Immature natural killer cell (primary cell): ENCODE data around the gene MYL12A. TPM values are rescaled to one million over a fixed set of nuclear protein-coding genes. Genes with fewer than 3 reads are reported as not detected.
"Not testable (repeated sequence)": the region's sequence is repeated elsewhere in the genome, so short reads cannot be mapped to it uniquely, and the experiment has no call there.

Source experiments
- DNase-seq, 3 donors: peaks; one replicate each; pipeline ENCODE4 v3.0.0; 2022; ENCODE audit warnings: mixed read lengths in 1 of 3
- H3K27ac Mint-ChIP-seq, 6 donors: one replicate each; pipeline ENCODE4 v1.8.0; 2020; ENCODE audit warnings: mixed read lengths in 6 of 6, mild to moderate bottlenecking in 5 of 6, inconsistent platforms in 4 of 6, moderate library complexity in 3 of 6
- H3K27me3 Mint-ChIP-seq, 3 donors: one replicate each; pipeline ENCODE4 v1.8.0; 2020 to 2021; ENCODE audit warnings: low read depth in 3 of 3, mild to moderate bottlenecking in 3 of 3, mixed read lengths in 3 of 3, moderate library complexity in 3 of 3, inconsistent platforms in 1 of 3
- H3K36me3 Mint-ChIP-seq, 3 donors: one replicate each; pipeline ENCODE4 v1.8.0; 2020; ENCODE audit warnings: mixed read lengths in 3 of 3, inconsistent platforms in 2 of 3, mild to moderate bottlenecking in 2 of 3
- H3K4me1 Mint-ChIP-seq, 2 donors: one replicate each; pipeline ENCODE4 v1.8.0; 2020; ENCODE audit warnings: inconsistent platforms in 2 of 2, mild to moderate bottlenecking in 2 of 2, mixed read lengths in 2 of 2, moderate library complexity in 1 of 2
- H3K4me3 Mint-ChIP-seq, 5 donors: one replicate each; pipeline ENCODE4 v1.8.0; 2020; ENCODE audit warnings: mild to moderate bottlenecking in 5 of 5, mixed read lengths in 5 of 5, inconsistent platforms in 3 of 5, moderate library complexity in 3 of 5
- H3K9me3 Mint-ChIP-seq, 6 donors: one replicate each; pipeline ENCODE4 v1.8.0; 2020; ENCODE audit warnings: mild to moderate bottlenecking in 6 of 6, mixed read lengths in 6 of 6, inconsistent platforms in 4 of 6, moderate library complexity in 3 of 6
- polyA plus RNA-seq, 3 donors: library from polyadenylated mRNA; unstranded; fragments of 300-500 nt; fragmentation: Illumina TruSeq; gene quantifications; one replicate each; pipeline ENCODE4 v1.2.3, GENCODE V29; 2021

The MYL12A gene
- polyA plus RNA-seq, 3 donors from 2014 or later: 2,810 to 4,711 (median 3,144) TPM

DNA sequence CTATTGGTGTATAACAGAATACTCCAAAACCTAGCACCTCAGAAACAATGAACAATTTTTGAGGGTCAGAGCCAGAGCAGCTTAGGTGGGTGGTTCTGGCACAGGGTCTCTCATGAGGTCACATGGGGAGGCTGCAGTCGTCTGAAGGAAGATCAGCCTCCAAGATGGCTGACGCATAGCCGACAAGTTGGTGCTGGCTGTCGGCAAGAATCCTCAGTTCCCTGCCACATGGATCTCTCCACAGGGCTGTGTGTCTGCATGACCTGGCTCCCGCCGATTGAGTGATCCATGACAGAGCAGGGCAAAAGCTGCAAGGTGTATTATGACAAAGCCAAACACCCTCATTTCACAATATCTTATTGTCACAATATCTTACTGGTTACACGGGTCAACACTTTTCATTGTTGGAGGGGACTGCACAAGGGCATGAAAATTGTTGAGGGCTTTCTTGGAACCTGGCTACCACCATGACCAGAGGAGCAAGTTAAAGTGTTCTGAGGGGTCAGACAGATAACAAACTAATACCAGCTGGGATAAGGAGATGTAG, 18.5 kb downstream of the MYL12A start:
- Mint-ChIP-seq H3K36me3 (no peaks in the 10 kb centered on the region), H3K4me1 (peaks cover 86 to 90% of the 10 kb centered on the region in 2 donors), H3K27ac (peak overlapping the region; percentile 71 to 99 (median 82)), H3K9me3 (no peaks in the 10 kb centered on the region), H3K27me3 (peaks cover 11 to 17% (median 13%) of the 10 kb centered on the region in 3 donors), H3K4me3 (peak overlapping the region; percentile 16 to 61 (median 51))
- DNase-seq: no peak

DNA sequence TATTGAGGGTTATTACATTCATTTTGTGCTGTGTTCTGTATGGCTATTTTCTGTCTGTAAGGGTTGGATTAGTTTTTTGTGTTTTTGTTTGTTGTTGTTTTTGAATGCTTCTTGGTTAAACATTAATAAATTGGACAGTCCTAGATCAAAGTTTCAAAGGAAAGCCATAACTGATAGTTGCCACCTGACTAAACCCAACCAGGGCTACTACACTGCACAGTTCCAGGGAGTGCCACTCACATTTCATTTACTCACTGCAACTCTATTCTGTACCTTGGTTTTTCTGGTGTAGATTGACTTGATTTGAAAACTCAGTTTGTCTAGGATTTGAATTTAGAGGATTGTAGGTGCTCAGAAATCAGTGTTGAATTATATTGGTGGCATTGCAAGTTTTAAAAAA, 20.7 kb downstream of the MYL12A start:
- Mint-ChIP-seq H3K27ac (peak overlapping the region; percentile 61 to 89 (median 66)), H3K4me3 (peak overlapping the region; percentile 16 to 53 (median 47)), H3K27me3 (peaks cover 0 to 1% (median 0%) of the 10 kb centered on the region in 3 donors), H3K9me3 (no peaks in the 10 kb centered on the region), H3K36me3 (no peaks in the 10 kb centered on the region), H3K4me1 (peaks cover 90 to 100% of the 10 kb centered on the region in 2 donors)
- no peak for DNase-seq

DNA sequence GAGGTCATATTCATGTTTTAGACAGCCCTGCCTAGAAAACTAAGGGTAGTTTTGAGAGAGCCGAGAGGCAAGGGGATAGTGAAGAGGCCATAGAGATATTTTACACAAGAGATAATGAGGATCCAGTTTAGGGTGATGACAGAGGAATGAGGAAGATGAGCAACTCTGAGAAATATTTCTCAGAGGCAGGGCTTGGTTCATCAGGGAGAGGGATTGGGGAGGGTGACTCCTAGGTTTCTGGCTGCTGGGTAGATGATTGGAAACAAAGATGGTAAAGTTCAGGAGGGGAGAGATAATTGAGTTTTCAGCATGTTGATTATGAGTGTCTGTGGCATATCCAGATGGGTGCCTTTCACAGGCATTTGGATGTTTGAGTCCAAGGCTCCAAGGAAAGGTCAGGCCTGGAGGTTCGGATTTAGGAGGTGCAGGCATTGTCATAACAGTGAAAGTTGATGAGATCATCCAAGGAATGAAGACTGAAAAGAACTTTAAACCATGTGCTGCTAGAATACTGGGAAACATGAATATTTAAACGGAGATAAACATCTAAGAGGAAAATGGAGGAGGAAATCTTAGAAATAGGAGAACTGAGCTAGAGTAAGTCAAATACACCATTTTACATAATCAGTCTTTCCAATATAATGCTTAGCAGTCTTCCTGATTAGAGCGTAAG, 21.8 kb downstream of the MYL12A start:
- DNase-seq: no peak
- H3K27ac Mint-ChIP-seq: peak overlapping the region; percentile 62 to 89 (median 66)
- peaks cover 0 to 1% (median 0%) of the 10 kb centered on the region in 3 donors for H3K27me3 Mint-ChIP-seq
- peaks cover 81 to 92% of the 10 kb centered on the region in 2 donors for H3K4me1 Mint-ChIP-seq
- peak overlapping the region in 4 of 5 donors; percentile 26 to 53 (median 42) for H3K4me3 Mint-ChIP-seq
- H3K36me3 Mint-ChIP-seq: peaks cover 0 to 7% (median 0%) of the 10 kb centered on the region in 3 donors
- H3K9me3 Mint-ChIP-seq: no peaks in the 10 kb centered on the region

DNA sequence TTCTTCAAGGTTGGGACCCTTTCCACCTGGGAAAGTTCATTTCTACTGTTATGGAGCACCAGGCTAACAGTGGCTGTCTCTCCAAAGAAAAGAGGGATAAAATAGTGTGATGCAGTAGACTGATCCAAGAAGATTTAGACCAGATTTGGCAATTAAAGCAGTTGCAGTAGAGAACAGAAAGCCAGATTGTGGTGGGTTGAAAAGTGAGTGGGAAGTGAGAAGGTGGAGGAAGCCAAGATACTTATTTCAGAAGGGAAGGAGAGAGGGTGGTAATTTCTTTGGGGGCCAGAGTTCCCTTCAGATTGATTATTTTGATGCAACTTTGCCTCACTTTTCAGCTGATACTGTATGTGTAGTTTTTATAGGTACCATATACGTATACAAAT, 22.3 kb downstream of the MYL12A start:
- H3K9me3 Mint-ChIP-seq: no peaks in the 10 kb centered on the region
- no peak for DNase-seq
- H3K27me3 Mint-ChIP-seq: peaks cover 0 to 1% (median 0%) of the 10 kb centered on the region in 3 donors
- H3K27ac Mint-ChIP-seq: peak overlapping the region; percentile 62 to 89 (median 66)
- H3K4me1 Mint-ChIP-seq: peaks cover 76 to 88% of the 10 kb centered on the region in 2 donors
- peaks cover 0 to 9% (median 0%) of the 10 kb centered on the region in 3 donors for H3K36me3 Mint-ChIP-seq
- peak overlapping the region in 4 of 5 donors; percentile 8 to 47 (median 22) for H3K4me3 Mint-ChIP-seq

DNA sequence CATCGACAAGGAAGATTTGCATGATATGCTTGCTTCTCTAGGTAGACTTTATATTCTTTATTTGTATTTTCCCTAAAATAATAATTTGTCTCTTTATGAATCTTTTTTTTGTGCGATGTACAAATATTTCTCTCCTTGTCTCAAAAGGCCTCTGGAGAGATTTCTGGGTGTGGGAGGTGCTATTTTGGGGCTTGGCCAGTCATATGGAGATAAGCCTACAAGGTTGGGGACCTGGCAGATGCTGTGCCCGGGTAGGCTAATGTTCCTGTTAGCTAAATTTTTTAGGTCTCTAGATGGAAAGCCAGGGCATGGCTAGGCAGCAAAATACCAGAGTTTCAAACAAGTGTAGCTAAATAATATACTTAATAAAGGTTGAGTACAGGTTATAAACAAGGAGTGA, 25.4 kb downstream of the MYL12A start:
- Mint-ChIP-seq H3K4me3 (no peak overlapping the region), H3K36me3 (peaks cover 6 to 19% (median 9%) of the 10 kb centered on the region in 3 donors), H3K9me3 (no peaks in the 10 kb centered on the region), H3K4me1 (peaks cover 51 to 60% of the 10 kb centered on the region in 2 donors), H3K27me3 (no peaks in the 10 kb centered on the region), H3K27ac (peak overlapping the region; percentile 41 to 68 (median 64))
- no peak for DNase-seq

DNA sequence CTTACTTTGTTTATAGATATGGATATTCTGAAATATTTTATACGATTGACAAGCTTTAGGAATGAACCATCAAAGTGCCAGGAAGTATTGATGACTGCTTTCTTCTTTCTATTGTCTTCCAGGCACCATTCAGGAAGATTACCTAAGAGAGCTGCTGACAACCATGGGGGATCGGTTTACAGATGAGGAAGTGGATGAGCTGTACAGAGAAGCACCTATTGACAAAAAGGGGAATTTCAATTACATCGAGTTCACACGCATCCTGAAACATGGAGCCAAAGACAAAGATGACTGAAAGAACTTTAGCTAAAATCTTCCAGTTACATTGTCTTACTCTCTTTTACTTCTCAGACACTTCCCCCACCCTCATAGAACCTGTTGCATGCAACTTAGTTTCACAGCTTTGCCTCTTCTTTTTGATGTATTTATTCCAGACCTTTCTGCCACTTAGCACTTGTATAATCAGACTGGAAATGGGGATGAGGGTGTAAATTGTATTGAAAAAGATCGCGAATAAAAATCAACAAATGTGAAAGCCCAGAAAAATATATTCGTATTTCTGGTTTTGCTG, 30.1 kb downstream of the MYL12A start:
- H3K4me3 Mint-ChIP-seq, DNase-seq, H3K9me3 Mint-ChIP-seq, H3K27me3 Mint-ChIP-seq: not testable (repeated sequence)
- Mint-ChIP-seq H3K4me1 (peaks cover 12 to 18% of the 10 kb centered on the region in 2 donors), H3K27ac (peak overlapping the region in 3 of 6 donors; percentile 7 to 74 (median 49)), H3K36me3 (peaks cover 6 to 22% (median 9%) of the 10 kb centered on the region in 3 donors)

DNA sequence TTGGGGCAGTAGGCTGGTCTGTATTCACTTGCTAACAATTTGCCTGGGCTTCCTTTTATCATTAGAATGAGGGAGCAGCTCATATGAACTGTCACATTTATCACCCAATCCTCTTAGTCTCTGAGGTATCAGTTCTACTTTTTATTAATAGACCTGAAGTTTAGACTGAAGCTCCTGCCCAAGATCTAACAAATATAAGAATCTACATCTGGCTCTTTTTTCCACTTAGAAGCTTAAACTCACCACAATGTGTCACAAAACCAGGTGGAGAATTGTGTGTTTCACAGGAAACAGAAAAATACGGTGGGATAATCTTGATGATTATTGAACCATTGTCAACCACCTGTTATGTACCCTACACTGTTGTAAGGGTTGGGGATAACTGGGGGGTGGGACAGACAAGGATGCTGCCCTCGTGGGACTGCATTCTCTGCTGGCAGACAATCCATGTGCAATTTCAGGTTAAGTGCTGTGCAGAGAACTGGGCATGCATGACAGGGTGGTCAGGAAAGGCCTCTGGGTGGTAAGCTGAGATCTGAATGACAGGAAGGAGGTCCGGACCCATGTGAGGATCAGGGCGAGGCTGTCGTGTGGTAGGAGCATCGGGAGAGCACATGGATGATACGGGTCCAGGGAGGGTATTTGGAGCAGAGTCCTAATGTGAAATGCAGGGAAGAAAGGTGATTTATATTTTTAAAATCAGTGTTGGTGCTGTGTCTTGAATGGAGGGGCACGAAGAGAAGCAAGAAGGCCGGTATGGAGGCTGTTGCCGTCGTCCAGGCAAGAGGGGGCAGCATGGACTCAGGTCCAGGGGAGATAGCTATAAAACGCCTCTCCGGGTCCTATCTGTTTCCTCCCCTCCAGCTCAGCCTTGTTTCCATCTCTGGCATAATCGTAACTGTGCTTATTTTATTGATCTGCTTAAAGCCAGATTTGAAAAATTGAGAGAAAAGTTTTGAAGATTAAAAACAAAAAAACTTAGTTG, 31.9 kb downstream of the MYL12A start:
- Mint-ChIP-seq H3K36me3 (peaks cover 6 to 14% (median 9%) of the 10 kb centered on the region in 3 donors), H3K27me3 (peaks cover 0 to 2% (median 2%) of the 10 kb centered on the region in 3 donors), H3K4me3 (no peak overlapping the region), H3K9me3 (no peaks in the 10 kb centered on the region), H3K4me1 (peaks cover 7 to 10% of the 10 kb centered on the region in 2 donors), H3K27ac (peak overlapping the region in 5 of 6 donors; percentile 37 to 85 (median 68))
- no peak for DNase-seq

DNA sequence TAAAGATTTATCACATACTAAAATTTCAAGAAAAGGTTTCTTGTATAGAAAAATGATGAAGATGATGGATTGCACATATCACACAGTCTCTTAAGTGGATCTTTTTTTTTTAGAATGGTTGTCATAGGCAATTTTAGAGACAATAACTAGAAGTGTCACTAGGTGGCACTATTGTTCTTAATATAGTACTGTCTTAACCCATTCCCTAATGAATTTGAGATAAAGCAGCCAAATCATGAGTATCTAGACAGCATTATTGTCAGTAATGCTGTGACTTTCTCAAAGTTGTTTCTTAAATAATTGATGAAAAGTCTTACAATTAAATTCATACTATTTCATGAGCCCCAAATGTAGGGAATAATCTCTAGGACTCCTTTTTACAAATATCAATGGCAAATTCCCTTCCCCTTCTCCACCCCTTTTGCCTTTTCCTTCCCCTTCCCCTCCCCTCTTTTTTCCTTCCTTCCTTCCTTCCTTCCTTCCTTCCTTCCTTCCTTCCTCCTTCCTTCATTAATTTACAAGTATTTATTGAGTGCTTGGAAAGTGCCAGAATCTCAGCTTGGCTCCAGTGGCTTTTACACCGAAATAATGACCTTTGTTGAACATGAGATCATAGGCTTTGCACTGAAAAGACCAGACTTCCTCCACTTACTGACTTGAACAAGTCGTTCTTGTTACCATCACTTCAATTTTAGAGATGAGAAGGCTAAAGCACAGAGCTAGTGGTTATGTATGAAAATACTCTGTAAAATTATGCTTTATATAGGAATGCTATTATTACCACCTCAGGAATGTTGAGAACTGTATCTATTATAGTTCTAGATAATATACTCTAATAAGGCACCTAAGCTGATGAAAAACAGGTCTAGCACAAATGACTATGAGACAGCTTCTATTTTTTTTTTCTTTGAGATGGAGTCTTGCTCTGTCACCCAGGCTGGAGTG, 34.1 kb downstream of the MYL12A start:
- H3K27ac Mint-ChIP-seq: no peak overlapping the region
- peaks cover 0 to 2% (median 2%) of the 10 kb centered on the region in 3 donors for H3K27me3 Mint-ChIP-seq
- no peaks in the 10 kb centered on the region for H3K9me3 Mint-ChIP-seq
- H3K4me3 Mint-ChIP-seq: no peak overlapping the region
- peaks cover 5% of the 10 kb centered on the region in 2 donors for H3K4me1 Mint-ChIP-seq
- peak; percentile 60 to 70 (median 70) for DNase-seq
- peaks cover 6 to 10% (median 9%) of the 10 kb centered on the region in 3 donors for H3K36me3 Mint-ChIP-seq

DNA sequence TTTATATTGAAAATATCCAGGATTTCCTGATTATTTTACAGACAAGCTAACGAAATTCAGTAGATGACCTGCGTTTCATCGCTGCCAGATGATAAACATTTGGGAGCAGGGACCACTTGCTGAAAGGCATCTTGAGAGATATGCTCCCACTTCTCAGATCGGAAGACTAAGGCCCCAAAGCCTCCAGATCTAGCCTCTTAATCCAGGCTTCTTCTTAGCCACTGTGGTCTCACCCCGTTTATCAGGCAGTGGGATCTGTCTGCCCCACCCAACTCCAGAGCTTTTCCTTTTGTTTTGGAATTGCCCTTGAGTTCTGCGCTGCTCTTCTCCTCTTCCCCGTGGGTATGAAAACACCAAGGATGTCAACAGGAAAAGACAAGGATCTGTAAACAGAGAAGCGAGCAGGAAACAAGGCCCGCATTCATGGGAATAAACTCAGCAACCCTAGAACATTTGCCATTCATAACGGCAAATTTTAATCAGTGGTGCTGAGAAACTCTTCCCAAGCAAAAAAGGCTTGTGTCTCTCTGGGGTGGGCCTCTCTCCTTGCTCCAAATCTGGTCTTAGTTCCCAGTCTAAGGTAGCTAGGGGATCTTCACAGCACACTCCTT, 35.8 kb downstream of the MYL12A start:
- no peaks in the 10 kb centered on the region for H3K36me3 Mint-ChIP-seq
- DNase-seq: no peak
- H3K4me1 Mint-ChIP-seq: peaks cover 5% of the 10 kb centered on the region in 2 donors
- peaks cover 2% of the 10 kb centered on the region in 3 donors for H3K27me3 Mint-ChIP-seq
- H3K27ac Mint-ChIP-seq: no peak overlapping the region
- peaks cover 0 to 2% (median 0%) of the 10 kb centered on the region in 6 donors for H3K9me3 Mint-ChIP-seq
- no peak overlapping the region for H3K4me3 Mint-ChIP-seq

DNA sequence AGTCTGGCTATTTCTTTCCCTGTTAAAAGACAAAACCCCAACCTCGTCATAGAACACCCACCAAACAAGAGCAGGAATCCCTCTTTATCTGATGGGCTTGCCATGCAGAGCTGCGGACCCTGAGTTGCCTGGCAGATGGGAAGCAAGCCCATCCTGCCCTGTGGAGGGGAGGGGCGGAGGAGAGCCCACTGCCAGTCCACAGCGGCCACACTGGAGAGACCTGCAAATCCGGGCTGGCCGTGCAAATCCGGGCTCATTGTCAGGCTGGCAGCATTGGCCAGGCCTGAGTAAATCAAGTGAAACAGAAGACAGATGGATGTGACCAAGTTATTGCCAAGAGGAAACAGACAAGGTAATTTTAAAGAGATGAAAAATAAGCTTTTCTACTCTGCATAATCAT, 36.3 kb downstream of the MYL12A start:
- H3K36me3 Mint-ChIP-seq: no peaks in the 10 kb centered on the region
- H3K9me3 Mint-ChIP-seq: peaks cover 0 to 2% (median 0%) of the 10 kb centered on the region in 6 donors
- no peak overlapping the region for H3K4me3 Mint-ChIP-seq
- DNase-seq: no peak
- H3K4me1 Mint-ChIP-seq: peaks cover 5% of the 10 kb centered on the region in 2 donors
- H3K27ac Mint-ChIP-seq: no peak overlapping the region
- H3K27me3 Mint-ChIP-seq: peaks cover 2% of the 10 kb centered on the region in 3 donors

DNA sequence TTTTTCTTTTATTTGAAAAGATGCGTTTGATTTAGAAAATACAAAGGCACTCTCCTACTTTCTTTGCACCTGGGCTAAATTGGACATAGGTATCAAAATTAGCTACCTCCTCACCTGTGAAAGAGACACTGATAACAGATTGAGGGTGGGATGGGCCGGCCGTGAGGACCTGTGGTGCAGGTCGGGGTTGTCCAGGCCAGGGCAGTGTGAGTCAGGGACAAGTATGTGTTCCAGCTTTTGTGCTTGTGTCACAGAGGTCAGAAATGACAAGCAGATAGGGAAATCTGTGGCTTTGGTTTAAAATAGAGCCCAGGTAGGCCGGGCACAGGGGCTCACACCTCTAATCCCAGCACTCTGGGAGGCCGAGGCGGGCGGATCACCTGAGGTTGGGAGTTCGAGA, 36.9 kb downstream of the MYL12A start:
- H3K9me3 Mint-ChIP-seq: peaks cover 0 to 2% (median 0%) of the 10 kb centered on the region in 6 donors
- peaks cover 1 to 2% of the 10 kb centered on the region in 2 donors for H3K4me1 Mint-ChIP-seq
- peaks cover 2% of the 10 kb centered on the region in 3 donors for H3K27me3 Mint-ChIP-seq
- H3K27ac Mint-ChIP-seq: no peak overlapping the region
- H3K36me3 Mint-ChIP-seq: no peaks in the 10 kb centered on the region
- H3K4me3 Mint-ChIP-seq: no peak overlapping the region
- DNase-seq: no peak

DNA sequence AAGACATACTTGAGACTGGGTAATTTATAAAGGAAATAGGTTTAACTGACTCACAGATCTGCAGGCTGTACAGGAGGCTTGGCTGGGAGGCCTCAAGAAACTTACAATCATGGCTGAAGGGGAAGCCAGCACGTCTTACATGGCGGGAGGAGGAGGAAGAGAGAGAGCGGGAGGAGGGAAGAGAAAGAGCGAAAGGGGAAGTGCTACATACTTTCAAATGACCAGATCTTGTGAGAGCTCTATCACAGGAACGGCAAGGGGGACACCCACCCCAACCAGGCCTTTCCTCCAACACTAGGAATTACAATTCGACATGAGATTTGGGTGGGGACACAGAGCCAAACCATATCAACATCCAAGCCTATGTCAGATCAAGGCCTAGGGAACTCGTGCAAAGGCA, 38.6 kb downstream of the MYL12A start:
- DNase-seq: no peak
- peaks cover 6% of the 10 kb centered on the region in 3 donors for H3K36me3 Mint-ChIP-seq
- no peak overlapping the region for H3K27ac Mint-ChIP-seq
- H3K9me3 Mint-ChIP-seq: peaks cover 0 to 7% (median 2%) of the 10 kb centered on the region in 6 donors
- H3K4me3 Mint-ChIP-seq: no peak overlapping the region
- peaks cover 0 to 2% (median 2%) of the 10 kb centered on the region in 3 donors for H3K27me3 Mint-ChIP-seq
- no peaks in the 10 kb centered on the region for H3K4me1 Mint-ChIP-seq
